A549 (cell line): ENCODE measurements around the gene PNMT.

Experiments
- CTCF ChIP-seq: fragments of >200 bp; sonication (Bioruptor Twin); formaldehyde crosslinking; IDR thresholded peaks from 3 replicates; pipeline ENCODE4 v1.5.1; 2016
- USF2 ChIP-seq: fragments of 450-650 bp; IDR thresholded peaks from 2 replicates; pipeline ENCODE4 v1.6.1; 2014; ENCODE audit warnings: antibody characterized with exemption

GRCh38 chr17:39706921-39707337 is 38.7 kb downstream of the PNMT start:
- TF ChIP-seq USF2 (no peak), CTCF (no peak)
